DMS53 treated with DMSO at 0.1 percent for 48 hours (cell line): ENCODE results near the gene DNAJC18.
A peak's percentile ranks its signal among the peaks of the same experiment; 100 is the strongest.
"Not testable (repeated sequence)": the region's sequence is repeated elsewhere in the genome, so short reads cannot be mapped to it uniquely, and the experiment has no call there.

ENCODE experiments used
- DNase-seq: peaks from one replicate; lab custom pipeline; 2025; ENCODE audit not compliant: unreplicated experiment; lab: John Stamatoyannopoulos, UW

DNAJC18 gene

GRCh38 chr5:139389701-139390638, 49.4 kb downstream of the DNAJC18 start, which contains the start of gene MZB1:
MZB1 (minus strand) TSS chr5:139389913; CDS start chr5:139389856, 57 bp downstream.
- no peak for DNase-seq

- no peak for DNase-seq
Measured at GRCh38 chr5:139388198-139388821, 51.0 kb downstream of the DNAJC18 start.

DNA sequence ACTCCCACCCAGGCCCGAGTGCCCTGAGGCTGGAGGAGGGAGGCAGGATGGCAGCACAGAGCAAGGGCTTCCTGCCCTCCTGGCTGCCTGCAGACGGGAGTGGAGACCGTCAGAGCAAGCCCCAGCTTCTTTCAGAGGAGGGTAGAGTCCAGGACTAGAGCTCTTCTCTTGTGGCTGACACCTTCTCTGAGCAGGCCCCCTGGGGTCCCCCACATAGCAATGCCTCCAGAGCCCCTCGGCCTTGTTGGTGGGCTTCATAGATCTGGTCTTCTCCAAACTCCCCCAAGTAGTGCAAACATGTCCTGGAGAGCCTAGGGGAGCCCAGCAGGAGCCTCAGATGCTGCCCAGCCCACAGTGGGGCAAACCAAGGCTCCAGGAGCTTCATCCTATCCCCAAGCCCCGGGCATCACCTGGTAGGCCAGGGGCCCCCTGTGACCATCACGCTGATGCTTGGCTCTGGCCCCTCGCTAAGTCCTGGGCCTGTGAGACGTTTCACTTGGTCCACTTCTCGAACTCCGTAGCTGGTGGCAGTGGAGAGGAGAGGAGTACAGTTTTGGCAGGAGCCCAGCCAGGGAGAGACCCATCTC, 51.6 kb downstream of the DNAJC18 start:
- no peak for DNase-seq

DNA sequence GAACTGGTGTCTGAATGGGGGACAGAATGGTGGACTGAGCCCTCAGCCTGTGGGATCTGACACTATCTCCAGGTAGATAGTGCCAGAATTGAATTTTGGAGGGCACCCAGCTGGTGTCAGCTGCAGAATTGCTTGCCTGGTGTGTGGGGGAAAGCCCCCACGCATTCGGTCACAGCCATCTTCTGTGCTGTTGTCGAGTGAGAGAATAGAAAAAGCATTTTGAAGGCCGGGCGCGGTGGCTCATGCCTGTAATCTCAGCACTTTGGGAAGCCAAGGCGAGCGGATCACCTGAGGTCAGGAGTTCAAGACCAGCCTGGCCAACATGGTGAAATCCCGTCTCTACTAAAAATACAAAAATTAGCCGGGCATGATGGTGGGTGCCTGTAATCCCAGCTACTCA, 52.4 kb downstream of the DNAJC18 start:
- DNase-seq, result not testable (repeated sequence)

DNA sequence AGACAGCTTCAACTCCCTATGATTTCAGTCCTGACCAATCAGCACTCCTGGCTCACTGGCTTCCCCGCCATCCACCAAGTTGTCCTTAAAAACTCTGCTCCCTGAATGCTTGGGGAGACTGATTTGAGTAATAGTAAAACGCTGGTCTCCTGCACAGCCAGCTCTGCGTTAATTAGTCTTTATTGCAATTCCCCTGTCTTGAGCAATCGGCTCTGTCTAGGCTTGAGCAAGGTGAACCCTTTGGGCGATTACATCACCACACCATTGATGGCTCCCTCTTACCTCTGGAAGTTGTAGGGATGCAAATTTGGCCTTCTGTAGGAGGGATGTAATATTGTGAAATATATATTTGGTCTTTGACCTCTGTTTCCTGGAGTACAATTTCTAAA, 53.3 kb downstream of the DNAJC18 start:
- DNase-seq, result no peak

GRCh38 chr5:139385061-139386049, 54.0 kb downstream of the DNAJC18 start:
- DNase-seq, result peak; percentile 21

- DNase-seq, result no peak
Measured at GRCh38 chr5:139384591-139385051, 54.7 kb downstream of the DNAJC18 start.

DNA sequence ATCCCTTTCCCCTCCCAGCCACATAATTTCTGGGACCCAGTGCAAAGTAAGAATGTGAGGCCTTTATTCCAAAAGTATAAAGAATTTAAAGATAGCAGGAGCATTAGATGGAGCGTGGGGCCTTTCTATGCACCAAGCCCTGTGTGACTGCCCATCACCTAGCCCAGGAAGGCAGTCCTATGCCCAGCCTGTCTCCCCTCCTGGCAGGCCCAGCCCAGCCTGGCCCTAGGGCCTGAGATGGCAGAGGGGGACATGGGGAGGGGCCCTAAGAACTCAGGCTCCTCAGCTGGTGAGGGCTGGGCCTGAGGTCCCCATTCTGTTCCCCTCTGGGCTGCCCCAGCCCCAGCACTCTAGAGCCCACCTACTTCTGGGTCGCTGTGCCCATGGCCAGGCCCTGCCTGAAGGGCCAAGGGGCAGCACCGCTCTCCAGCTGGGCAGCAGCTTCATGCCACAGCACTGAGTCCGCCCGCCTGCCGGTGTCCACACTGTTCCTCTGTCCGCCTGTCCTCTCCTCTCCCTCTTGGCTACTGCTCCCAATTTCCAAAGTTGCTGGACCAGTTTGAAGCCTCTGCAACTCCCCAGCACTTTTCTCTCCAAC, 55.2 kb downstream of the DNAJC18 start:
- DNase-seq, result no peak

GRCh38 chr5:139383275-139383992, 55.9 kb downstream of the DNAJC18 start, which contains the start of gene SLC23A1:
SLC23A1 (minus strand) TSS chr5:139383297; CDS start chr5:139383253, 44 bp downstream.
- no peak for DNase-seq

DNA sequence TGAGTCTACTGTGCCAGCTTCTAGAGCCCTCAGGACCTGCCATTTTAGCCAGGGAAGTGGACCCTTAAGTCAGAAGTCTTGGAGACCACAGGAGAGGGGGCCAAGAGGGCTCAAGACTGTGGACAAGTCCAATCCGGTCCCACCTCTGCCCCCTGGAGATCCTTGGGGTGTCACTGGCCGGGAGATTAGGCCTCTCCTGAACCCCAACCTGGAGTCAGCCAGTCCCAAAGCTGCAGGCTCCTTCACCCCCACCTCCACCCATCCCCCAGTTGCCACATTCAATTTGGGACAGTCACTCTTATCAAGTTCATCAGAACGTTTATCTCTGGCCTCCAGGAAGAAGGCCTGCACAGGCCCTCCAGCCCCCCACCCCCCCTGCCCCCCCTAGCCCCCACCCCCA, 56.5 kb downstream of the DNAJC18 start:
- no peak for DNase-seq

GRCh38 chr5:139381837-139382761, 57.2 kb downstream of the DNAJC18 start:
- no peak for DNase-seq

- no peak for DNase-seq
Measured at GRCh38 chr5:139379626-139380449, 59.5 kb downstream of the DNAJC18 start.

GRCh38 chr5:139378941-139379361, 60.4 kb downstream of the DNAJC18 start:
- DNase-seq, result no peak

- DNase-seq, result no peak
Measured at GRCh38 chr5:139378101-139378825, 61.1 kb downstream of the DNAJC18 start.

DNA sequence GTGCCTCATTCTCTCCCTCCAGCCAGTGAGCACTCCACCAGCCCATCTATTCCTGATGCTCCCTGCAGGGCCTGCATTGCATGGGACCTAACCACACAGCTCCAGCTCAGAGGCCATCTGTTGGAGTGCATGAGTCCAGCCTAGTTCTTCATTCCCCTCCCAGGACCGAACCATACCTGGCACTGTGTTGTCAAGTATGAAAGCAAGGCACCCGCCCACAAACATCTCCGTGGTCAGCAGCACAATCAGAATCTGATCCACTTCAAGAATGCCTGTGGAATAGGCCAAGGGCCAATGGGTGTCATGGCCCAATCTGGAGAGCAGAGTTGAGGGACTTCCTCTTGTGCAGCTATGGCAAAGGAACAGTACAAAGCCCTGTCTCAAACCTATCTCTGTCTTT, 62.1 kb downstream of the DNAJC18 start:
- DNase-seq, result no peak

- DNase-seq, result no peak
Measured at GRCh38 chr5:139376364-139376763, 63.0 kb downstream of the DNAJC18 start.

DNA sequence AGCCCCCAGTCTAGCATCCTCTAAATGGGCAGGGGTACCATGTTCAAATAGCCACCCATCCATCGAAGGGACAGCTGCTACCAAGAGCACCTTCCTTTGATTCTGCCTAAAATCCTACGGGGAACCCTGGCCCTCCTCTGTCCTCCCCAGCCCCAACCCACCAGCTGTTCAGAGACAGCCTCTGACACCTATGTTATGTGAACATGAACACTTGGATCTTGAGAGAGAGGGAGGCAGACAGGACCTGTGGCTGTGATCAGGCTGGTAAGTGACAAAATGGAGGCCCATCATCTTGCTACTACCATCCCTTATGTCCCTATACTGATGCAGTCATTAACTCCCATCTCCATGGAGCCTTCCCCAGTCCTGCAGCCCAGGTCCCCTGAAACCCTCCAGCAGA, 64.4 kb downstream of the DNAJC18 start:
- no peak for DNase-seq
